H1 (cell line): ENCODE data around the gene FOXN3. TPM values are rescaled to one million over a fixed set of nuclear protein-coding genes. Genes with fewer than 3 reads are reported as not detected.

ENCODE experiments used
- CTCF ChIA-PET: fragments of 300-600 bp; sonication (Branson Sonifier 250); formaldehyde crosslinking; loops from one replicate; lab custom pipeline; 2021; ENCODE audit not compliant: partially characterized antibody; lab: Charles Lee
- POLR2A ChIA-PET: fragments of 300-600 bp; sonication (Branson Sonifier 250); formaldehyde crosslinking; loops from one replicate; lab custom pipeline; 2021; ENCODE audit warnings: inconsistent platforms; ENCODE audit not compliant: partially characterized antibody; lab: Charles Lee
- DNase-seq, 2 experiments: peaks; one replicate each; pipeline versions ENCODE4 v3.0.0 to v3.0.0-alpha.2; 2010 to 2022; ENCODE audit warnings: low spot score in 2 of 2, low read depth in 1 of 2, mixed read lengths in 1 of 2
- FAIRE-seq: peaks from 2 replicates; lab custom pipeline; 2011; peaks lifted over from hg19 to GRCh38; lab: Jason Lieb, UNC
- H2AFZ ChIP-seq: 2 replicates; pipeline ENCODE4 v1.8.1; 2012; ENCODE audit warnings: low read length, inconsistent platforms
- H2AK5ac ChIP-seq: 2 replicates; pipeline ENCODE4 v1.6.1; 2013; ENCODE audit warnings: low read depth, low read length
- H2BK120ac ChIP-seq: replicated peaks from 2 replicates; pipeline ENCODE3; 2013; ENCODE audit warnings: low read depth, low read length, inconsistent platforms
- H2BK12ac ChIP-seq: 2 replicates; pipeline ENCODE4 v1.6.1; 2013; ENCODE audit warnings: low read depth, low read length
- H2BK15ac ChIP-seq: 2 replicates; pipeline ENCODE4 v1.6.1; 2013; ENCODE audit warnings: low read length
- H2BK20ac ChIP-seq: 2 replicates; pipeline ENCODE4 v1.6.1; 2013; ENCODE audit warnings: low read length
- H2BK5ac ChIP-seq: 2 replicates; pipeline ENCODE4 v1.6.1; 2013; ENCODE audit warnings: low read depth, low read length
- H3K14ac ChIP-seq: 2 replicates; pipeline ENCODE4 v1.6.1; 2013; ENCODE audit warnings: inconsistent platforms; ENCODE audit not compliant: insufficient read length
- H3K18ac ChIP-seq: 2 replicates; pipeline ENCODE4 v1.6.1; 2013; ENCODE audit warnings: low read length; ENCODE audit errors: extremely low read depth
- H3K23ac ChIP-seq: 2 replicates; pipeline ENCODE4 v1.6.1; 2013; ENCODE audit warnings: inconsistent platforms; ENCODE audit not compliant: insufficient read length
- H3K23me2 ChIP-seq: 2 replicates; pipeline ENCODE4 v1.6.1; 2013; ENCODE audit warnings: low read depth, low read length
- H3K27ac ChIP-seq: 2 replicates; pipeline ENCODE4 v1.6.1; 2011; ENCODE audit warnings: low read depth, low read length, inconsistent platforms
- H3K27me3 ChIP-seq, 4 experiments: replicated peaks in 1 of 4; 1 replicate in 1 of 4; 2 replicates in 3 of 4; pipeline versions ENCODE4 v1.6.1 to v1.8.1; 2011 to 2013; ENCODE audit warnings: low read length in 3 of 4, mild to moderate bottlenecking in 3 of 4, inconsistent platforms in 2 of 4, mixed read lengths in 2 of 4, moderate library complexity in 1 of 4; ENCODE audit not compliant: control insufficient read depth in 3 of 4, insufficient read depth in 3 of 4; ENCODE audit errors: extremely low read depth in 1 of 4
- H3K36me3 ChIP-seq, 4 experiments: 2 replicates each; pipeline versions ENCODE4 v1.6.1 to v1.8.1; 2011 to 2013; ENCODE audit warnings: mild to moderate bottlenecking in 4 of 4, low read length in 3 of 4, moderate library complexity in 2 of 4, control low read depth in 1 of 4, inconsistent platforms in 1 of 4; ENCODE audit not compliant: insufficient read depth in 4 of 4, control insufficient read depth in 2 of 4
- H3K4ac ChIP-seq: replicated peaks from 2 replicates; pipeline ENCODE3; 2013; ENCODE audit warnings: low read length, low read depth, mixed read lengths, inconsistent platforms; ENCODE audit not compliant: insufficient read length
- H3K4me1 ChIP-seq, 4 experiments: replicated peaks in 1 of 4; 1 replicate in 1 of 4; 2 replicates in 3 of 4; pipeline versions ENCODE4 v1.6.1 to v1.8.1; 2011 to 2013; ENCODE audit warnings: low read length in 3 of 4, inconsistent platforms in 2 of 4, mixed read lengths in 1 of 4; ENCODE audit not compliant: insufficient read depth in 4 of 4, control insufficient read depth in 3 of 4
- H3K4me2 ChIP-seq, 2 experiments: 2 replicates each; pipeline versions ENCODE4 v1.6.1 to v1.8.1; 2011 to 2013; ENCODE audit warnings: low read depth in 2 of 2, low read length in 2 of 2, control low read depth in 1 of 2, inconsistent platforms in 1 of 2, mild to moderate bottlenecking in 1 of 2; ENCODE audit not compliant: insufficient read depth in 1 of 2
- H3K4me3 ChIP-seq, 4 experiments: fragments of 200-600, 300-600 bp in 1 of 4; sonication (generic), shearing (Covaris generic), sonication (Bioruptor Twin) in 1 of 4; 2 replicates each; pipeline versions ENCODE4 v1.5.1 to v1.8.1; 2011 to 2016; ENCODE audit warnings: low read length in 4 of 4, low read depth in 3 of 4, control low read depth in 2 of 4, inconsistent platforms in 2 of 4, mild to moderate bottlenecking in 2 of 4, mixed read lengths in 1 of 4, moderate library complexity in 1 of 4; ENCODE audit not compliant: insufficient read depth in 2 of 4; ENCODE audit errors: extremely low read depth in 1 of 4
- H3K56ac ChIP-seq: replicated peaks from 2 replicates; pipeline ENCODE3; 2013; ENCODE audit warnings: low read depth, mild to moderate bottlenecking, mixed read lengths, low read length, inconsistent platforms; ENCODE audit not compliant: insufficient read length
- H3K79me1 ChIP-seq: 2 replicates; pipeline ENCODE4 v1.6.1; 2013; ENCODE audit warnings: low read depth, low read length, control low read depth
- H3K79me2 ChIP-seq, 2 experiments: 2 replicates each; pipeline versions ENCODE4 v1.6.1 to v1.8.1; 2012 to 2013; ENCODE audit warnings: low read length in 2 of 2, mild to moderate bottlenecking in 2 of 2, inconsistent platforms in 1 of 2; ENCODE audit not compliant: insufficient read depth in 2 of 2, control insufficient read depth in 1 of 2
- H3K9ac ChIP-seq, 4 experiments: replicated peaks in 1 of 4; 1 replicate in 1 of 4; 2 replicates in 3 of 4; pipeline versions ENCODE4 v1.6.1 to v1.8.1; 2011 to 2013; ENCODE audit warnings: low read depth in 3 of 4, low read length in 3 of 4, control low read depth in 2 of 4, mild to moderate bottlenecking in 2 of 4, moderate library complexity in 2 of 4, inconsistent platforms in 1 of 4; ENCODE audit errors: extremely low read depth in 1 of 4
- H3K9me3 ChIP-seq, 2 experiments: 2 replicates each; pipeline versions ENCODE4 v1.6.1 to v1.8.1; 2012 to 2013; ENCODE audit warnings: mild to moderate bottlenecking in 2 of 2, moderate library complexity in 2 of 2, control low read depth in 1 of 2, inconsistent platforms in 1 of 2, low read depth in 1 of 2, low read length in 1 of 2, mixed read lengths in 1 of 2; ENCODE audit not compliant: insufficient read depth in 2 of 2
- H4K20me1 ChIP-seq, 2 experiments: replicated peaks in 1 of 2; 2 replicates each; pipeline versions ENCODE3 to v1.8.1; 2011 to 2013; ENCODE audit warnings: inconsistent platforms in 2 of 2, low read length in 2 of 2, mild to moderate bottlenecking in 1 of 2; ENCODE audit not compliant: insufficient read depth in 2 of 2, control insufficient read depth in 1 of 2
- H4K5ac ChIP-seq: 2 replicates; pipeline ENCODE4 v1.6.1; 2013; ENCODE audit warnings: low read length, low read depth, mixed read lengths, inconsistent platforms; ENCODE audit not compliant: insufficient read length
- H4K8ac ChIP-seq: 2 replicates; pipeline ENCODE4 v1.8.0; 2013; ENCODE audit warnings: mild to moderate bottlenecking, moderate library complexity, low read length, inconsistent platforms; ENCODE audit not compliant: insufficient read depth; ENCODE audit errors: extremely low read depth
- H4K91ac ChIP-seq: replicated peaks from 2 replicates; pipeline ENCODE3; 2013; ENCODE audit warnings: low read length, mixed read lengths, inconsistent platforms; ENCODE audit not compliant: insufficient read length
- CTBP2 ChIP-seq: IDR thresholded peaks from 2 replicates; pipeline ENCODE4 v1.7.0; 2011; ENCODE audit warnings: borderline replicate concordance, mild to moderate bottlenecking, moderate library complexity, mixed read lengths, low read length; ENCODE audit not compliant: insufficient read depth, insufficient read length
- KDM5A ChIP-seq: fragments of 200-600 bp; IDR thresholded peaks from 2 replicates; pipeline ENCODE4 v1.7.1; 2012; ENCODE audit warnings: mild to moderate bottlenecking, low read length, inconsistent platforms, mixed read lengths
- NANOG ChIP-seq: IDR thresholded peaks from 2 replicates; pipeline ENCODE4 v1.6.1; 2011; ENCODE audit warnings: low read length, low read depth, mild to moderate bottlenecking, inconsistent platforms; ENCODE audit not compliant: insufficient read depth, poor library complexity, severe bottlenecking
- POLR2A ChIP-seq, 2 experiments: IDR thresholded peaks; 1 replicate in 1 of 2; 2 replicates in 1 of 2; pipeline ENCODE4 v1.6.1; 2011; ENCODE audit warnings: low read depth in 2 of 2, low read length in 2 of 2, mild to moderate bottlenecking in 2 of 2; ENCODE audit errors: control extremely low read depth in 1 of 2
- RNF2 ChIP-seq: fragments of 200-900, 300-1000 bp; sonication (generic); IDR thresholded peaks from 2 replicates; pipeline ENCODE4 v1.7.1; 2016; ENCODE audit warnings: borderline replicate concordance, low read depth, mild to moderate bottlenecking, antibody characterized with exemption, low read length; ENCODE audit not compliant: poor library complexity, severe bottlenecking; ENCODE audit errors: missing control alignments
- RXRA ChIP-seq: IDR thresholded peaks from 2 replicates; pipeline ENCODE4 v1.6.1; 2011; ENCODE audit warnings: low read depth, mild to moderate bottlenecking, low read length, moderate library complexity; ENCODE audit not compliant: insufficient read depth
- SRF ChIP-seq: IDR thresholded peaks from 2 replicates; pipeline ENCODE4 v1.6.1; 2011; ENCODE audit warnings: mild to moderate bottlenecking, low read depth, low read length, moderate library complexity
- TEAD4 ChIP-seq: IDR thresholded peaks from 2 replicates; pipeline ENCODE4 v1.6.1; 2012; ENCODE audit warnings: low read depth, low read length, inconsistent platforms, mixed read lengths
- YY1 ChIP-seq: IDR thresholded peaks from 2 replicates; pipeline ENCODE4 v1.6.1; 2011; ENCODE audit warnings: low read depth, mild to moderate bottlenecking, low read length
- WGBS, 2 experiments: shearing (Covaris generic) in 1 of 2; methylation state at CpG; one replicate each; pipeline versions ENCODE4 v1.1.6 to v1.1.7; 2013 to 2015; ENCODE audit warnings: low lambda C conversion rate in 2 of 2, mixed read lengths in 2 of 2, inconsistent platforms in 1 of 2, low coverage in 1 of 2, missing lambda C conversion rate in 1 of 2; ENCODE audit not compliant: insufficient replicate concordance in 2 of 2, insufficient coverage in 1 of 2, insufficient read length in 1 of 2; ENCODE audit errors: extremely low coverage in 1 of 2, missing lambda C conversion rate in 1 of 2; 5-methylcytosine and 5-hydroxymethylcytosine counted together
- polyA plus RNA-seq, 7 experiments: library from polyadenylated mRNA; depleted of rRNA in 3 of 7; stranded (reverse) in 5 of 7; unstranded in 2 of 7; fragments of >200 nt in 5 of 7; fragments of 200-250 nt in 2 of 7; gene quantifications; 1 replicate in 5 of 7; 2 replicates in 1 of 7; 4 replicates in 1 of 7; pipeline versions ENCODE4 v1.2.1 to v1.2.3, GENCODE V29; 2011 to 2013; ENCODE audit warnings: missing spikeins in 2 of 7, mixed read lengths in 2 of 7
- total RNA-seq: library from RNA; stranded (reverse); fragmentation: NEBNext Ultra II Directional; extraction: Animal tissue kit (Norgen Biotek cat#: 25700); gene quantifications from 2 replicates; pipeline ENCODE4 v1.2.1, GENCODE V29; 2021
- TF ChIP-seq, protein P1 (sequence below), 3 experiments: IDR thresholded peaks; 1 replicate in 2 of 3; 2 replicates in 1 of 3; pipeline versions ENCODE4 v1.5.1 to v1.6.1; 2011; ENCODE audit warnings: low read length in 3 of 3, mild to moderate bottlenecking in 3 of 3, inconsistent platforms in 2 of 3, low read depth in 1 of 3, moderate library complexity in 1 of 3; ENCODE audit not compliant: insufficient read depth in 1 of 3; ENCODE audit errors: control extremely low read depth in 1 of 3

FOXN3 gene
- total and polyA plus RNA-seq, 2 of the 8 experiments (the other 6 are each of a cell fraction or from before 2014, with no cell fraction given), result 52.6 to 178 TPM

DNA sequence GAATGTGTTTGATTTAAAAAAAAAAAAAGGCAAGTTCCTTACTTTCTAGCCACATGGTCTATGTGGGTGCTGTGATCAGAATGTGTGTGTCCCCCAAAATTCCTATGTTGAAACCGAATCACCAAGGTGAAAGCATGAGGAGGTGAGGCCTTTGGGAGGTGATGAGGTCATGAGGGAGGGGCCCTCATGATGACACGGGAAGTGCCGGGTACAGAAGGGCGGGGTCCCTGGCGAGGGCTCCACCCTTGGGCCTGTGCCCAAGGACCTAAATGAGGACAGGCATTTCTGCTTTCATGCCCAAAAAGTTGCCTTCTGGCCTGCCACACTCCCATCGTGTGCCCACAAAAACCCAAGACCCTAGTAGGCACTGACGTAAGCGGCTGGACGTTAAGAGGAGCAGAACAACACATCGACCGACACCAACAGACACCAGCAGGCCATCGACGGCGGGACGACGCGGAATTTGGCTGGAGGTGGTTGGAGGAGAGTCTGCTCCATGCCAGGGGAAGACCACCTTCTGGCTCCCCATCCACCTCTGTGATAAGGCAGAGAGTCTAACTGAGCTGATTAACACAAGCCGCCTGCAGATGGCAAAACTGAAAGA is 211.8 kb downstream of the FOXN3 start:
- H2AK5ac ChIP-seq, result no peak overlapping the region
- ChIA-PET CTCF (no interaction called here), POLR2A (interaction anchor here (1.1 kb wide), 1 partner anchor 23 kb away, joined by 3 read pairs; no protein-coding TSS in a partner anchor)
- 0 out of 2 replicates have a peak overlapping the region, but pooled peaks have one; percentile 9 for H4K8ac ChIP-seq
- no peak overlapping the region for H3K4ac ChIP-seq
- H2BK20ac ChIP-seq, result no peak overlapping the region
- H3K27ac ChIP-seq, result peak overlapping the region; percentile 21; the same call in 1 of the 2 replicates
- H2BK120ac ChIP-seq, result no peak overlapping the region
- H2BK5ac ChIP-seq, result peak overlapping the region; percentile 66; the same call in 1 of the 2 replicates
- no peak overlapping the region for H3K18ac ChIP-seq
- H3K4me2 ChIP-seq, result no peak overlapping the region
- H2BK15ac ChIP-seq, result no peak overlapping the region
- H3K9me3 ChIP-seq, result no peaks in the 10 kb centered on the region
- no peak overlapping the region for H2BK12ac ChIP-seq
- no peak overlapping the region for H3K14ac ChIP-seq
- peaks cover 13 to 21% of the 10 kb centered on the region in 2 experiments for H4K20me1 ChIP-seq
- no peaks in the 10 kb centered on the region for H3K27me3 ChIP-seq
- H2AFZ ChIP-seq, result no peak overlapping the region
- no peak for DNase-seq
- no peak for FAIRE-seq
- peaks cover 0 to 3% (median 0%) of the 10 kb centered on the region in 4 experiments; a peak in 1 of 8 replicates for H3K36me3 ChIP-seq
- WGBS, 2 experiments, result 93% methylated on average over 18 of the region's 18 CpGs; no CpG with 5 or more reads in 1 of the 2 experiments
- peaks cover 17% of the 10 kb centered on the region for H3K79me1 ChIP-seq
- H3K9ac ChIP-seq, result no peak overlapping the region
- H4K91ac ChIP-seq, result no peak overlapping the region
- H3K23me2 ChIP-seq, result peaks cover 2% of the 10 kb centered on the region; the same call in 1 of the 2 replicates
- H3K4me1 ChIP-seq, result peaks cover 12 to 21% (median 18%) of the 10 kb centered on the region in 4 experiments
- no peak overlapping the region for H3K56ac ChIP-seq
- H3K4me3 ChIP-seq, result no peak overlapping the region
- no peak overlapping the region for H3K23ac ChIP-seq
- peaks cover 0 to 65% of the 10 kb centered on the region in 2 experiments; a peak in 2 of 4 replicates for H3K79me2 ChIP-seq
- no peak overlapping the region for H4K5ac ChIP-seq
- TF ChIP-seq YY1 (no peak), RXRA (no peak), CTBP2 (no peak), RNF2 (no peak), KDM5A (no peak), TEAD4 (no peak), POLR2A (IDR thresholded peaks at IDR 0.05; ENCODE audit: control extremely low read depth in 1 of 2, low read depth in 2 of 2, low read length in 2 of 2) (no peak), NANOG (no peak), SRF (no peak)
- TF ChIP-seq, protein P1, sequence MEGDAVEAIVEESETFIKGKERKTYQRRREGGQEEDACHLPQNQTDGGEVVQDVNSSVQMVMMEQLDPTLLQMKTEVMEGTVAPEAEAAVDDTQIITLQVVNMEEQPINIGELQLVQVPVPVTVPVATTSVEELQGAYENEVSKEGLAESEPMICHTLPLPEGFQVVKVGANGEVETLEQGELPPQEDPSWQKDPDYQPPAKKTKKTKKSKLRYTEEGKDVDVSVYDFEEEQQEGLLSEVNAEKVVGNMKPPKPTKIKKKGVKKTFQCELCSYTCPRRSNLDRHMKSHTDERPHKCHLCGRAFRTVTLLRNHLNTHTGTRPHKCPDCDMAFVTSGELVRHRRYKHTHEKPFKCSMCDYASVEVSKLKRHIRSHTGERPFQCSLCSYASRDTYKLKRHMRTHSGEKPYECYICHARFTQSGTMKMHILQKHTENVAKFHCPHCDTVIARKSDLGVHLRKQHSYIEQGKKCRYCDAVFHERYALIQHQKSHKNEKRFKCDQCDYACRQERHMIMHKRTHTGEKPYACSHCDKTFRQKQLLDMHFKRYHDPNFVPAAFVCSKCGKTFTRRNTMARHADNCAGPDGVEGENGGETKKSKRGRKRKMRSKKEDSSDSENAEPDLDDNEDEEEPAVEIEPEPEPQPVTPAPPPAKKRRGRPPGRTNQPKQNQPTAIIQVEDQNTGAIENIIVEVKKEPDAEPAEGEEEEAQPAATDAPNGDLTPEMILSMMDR (IDR thresholded peaks at IDR 0.05; ENCODE audit: control extremely low read depth in 1 of 3, insufficient read depth in 1 of 3, low read depth in 1 of 3, low read length in 3 of 3), result no peak
